ENCODE results near the gene GPHB5. TPM values are rescaled to one million over a fixed set of nuclear protein-coding genes. Genes with fewer than 3 reads are reported as not detected.

Gene GPHB5
- total and polyA plus RNA-seq, 4 donors = not detected

DNA sequence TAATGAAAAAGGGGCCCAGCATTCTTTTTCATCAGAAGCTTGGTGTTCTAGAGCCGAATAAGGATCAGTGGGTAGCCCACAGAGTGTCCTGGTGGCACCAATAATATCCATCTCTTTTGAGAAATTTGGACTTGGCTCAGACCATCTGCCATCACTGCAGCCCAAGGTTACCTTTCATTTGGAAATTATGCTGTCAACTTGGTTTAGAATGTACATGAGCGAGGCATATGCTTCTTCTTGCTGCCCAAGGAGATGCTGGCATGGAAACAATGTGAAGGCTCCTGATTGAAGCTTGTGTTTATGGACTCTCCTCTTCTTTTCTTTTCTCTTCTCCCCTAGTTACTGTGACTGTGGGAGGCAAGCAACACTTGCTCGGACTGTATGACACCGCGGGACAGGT, 50.0 kb downstream of the GPHB5 start (continued):
- TF ChIP-seq, protein P1, sequence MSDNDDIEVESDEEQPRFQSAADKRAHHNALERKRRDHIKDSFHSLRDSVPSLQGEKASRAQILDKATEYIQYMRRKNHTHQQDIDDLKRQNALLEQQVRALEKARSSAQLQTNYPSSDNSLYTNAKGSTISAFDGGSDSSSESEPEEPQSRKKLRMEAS (IDR thresholded peaks at IDR 0.05) = no peak

DNA sequence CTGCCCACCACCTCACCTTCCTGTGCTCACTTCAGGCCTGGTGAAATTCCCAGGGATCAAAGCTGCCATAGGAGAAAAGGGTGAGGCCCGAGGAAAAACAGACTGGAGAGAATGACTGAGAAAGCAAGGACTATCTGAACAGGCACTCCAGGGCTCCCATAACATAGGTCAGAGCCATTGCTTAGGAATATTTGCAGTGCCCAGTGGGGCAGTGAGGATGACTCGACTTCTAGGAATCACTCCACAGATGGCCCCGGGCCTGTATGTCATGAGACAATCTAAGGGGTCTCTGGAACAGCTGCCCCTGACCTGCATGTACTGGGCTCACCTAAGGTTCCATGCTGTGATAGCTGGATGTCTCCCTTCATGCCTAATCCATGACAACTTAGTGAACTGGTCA, 51.6 kb downstream of the GPHB5 start:
- Histone ChIP-seq H3K27me3 (ENCODE audit: control insufficient read depth in 4 of 4, insufficient read depth in 4 of 4, low read length in 3 of 4) (peaks cover 0 to 6% (median 0%) of the 10 kb centered on the region in 4 donors), H3K4me1 (ENCODE audit: control insufficient read depth in 4 of 4, insufficient read depth in 4 of 4, low read length in 3 of 4) (no peaks in the 10 kb centered on the region), H3K27ac (ENCODE audit: low read depth in 1 of 2, low read length in 2 of 2) (no peak overlapping the region), H3K9me3 (ENCODE audit: control insufficient read depth in 4 of 4, low read length in 3 of 4) (peaks cover 0 to 3% (median under 1%) of the 10 kb centered on the region in 4 donors), H3K36me3 (ENCODE audit: control insufficient read depth in 4 of 4, insufficient read depth in 3 of 4, low read depth in 1 of 4, low read length in 3 of 4) (no peaks in the 10 kb centered on the region), H3K9ac (ENCODE audit: low read depth in 1 of 2, low read length in 2 of 2) (no peak overlapping the region), H3K4me3 (ENCODE audit: low read depth in 1 of 3, low read length in 3 of 3) (no peak overlapping the region)
- no peak for TF ChIP-seq FOXA2 (IDR thresholded peaks at IDR 0.05)
- no peak for TF ChIP-seq FOXA1 (IDR thresholded peaks at IDR 0.05)
- WGBS = 66% methylated on average over 3 of the region's 3 CpGs
- DNase-seq (ENCODE audit: low spot score) = no peak

DNA sequence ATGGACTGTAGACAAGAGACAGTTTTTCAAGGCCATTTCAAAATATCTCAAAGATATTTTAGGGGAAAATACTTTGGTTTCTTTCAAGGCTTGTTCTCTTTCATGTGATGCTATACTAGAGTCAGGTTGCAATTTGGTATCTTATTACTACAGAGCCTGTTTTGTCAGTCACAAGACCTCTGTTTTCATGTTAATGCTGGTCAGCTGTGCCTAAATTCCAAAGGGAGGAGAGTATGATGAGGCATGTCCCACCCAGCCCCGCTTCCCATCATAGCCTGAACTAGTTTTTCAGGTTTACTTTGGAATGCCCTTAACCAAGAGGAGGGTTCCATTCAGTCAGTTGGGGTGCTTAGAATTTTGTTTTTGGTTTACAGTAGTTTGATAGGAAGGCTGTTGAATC, 52.6 kb downstream of the GPHB5 start:
- WGBS = 76% methylated on average over 1 of the region's 1 CpG
- no peak overlapping the region for H3K9ac ChIP-seq (ENCODE audit: low read depth in 1 of 2, low read length in 2 of 2)
- H3K27me3 ChIP-seq (ENCODE audit: control insufficient read depth in 4 of 4, insufficient read depth in 4 of 4, low read length in 3 of 4) = peaks cover 0 to 6% (median 0%) of the 10 kb centered on the region in 4 donors
- no peak for DNase-seq (ENCODE audit: low spot score)
- no peak overlapping the region for H3K4me3 ChIP-seq (ENCODE audit: low read depth in 1 of 3, low read length in 3 of 3)
- TF ChIP-seq YY1 (IDR thresholded peaks at IDR 0.05) = no peak
- no peak for TF ChIP-seq SP1 (IDR thresholded peaks at IDR 0.05)
- no peak for TF ChIP-seq NR2F2 (IDR thresholded peaks at IDR 0.05)
- TF ChIP-seq RAD21 (IDR thresholded peaks at IDR 0.05) = no peak
- TF ChIP-seq REST (IDR thresholded peaks at IDR 0.05) = no peak
- no peak for TF ChIP-seq GABPA (IDR thresholded peaks at IDR 0.05 in 1 of 2, conservative IDR thresholded peaks at IDR 0.05 in 1 of 2)
- TF ChIP-seq, protein P2, sequence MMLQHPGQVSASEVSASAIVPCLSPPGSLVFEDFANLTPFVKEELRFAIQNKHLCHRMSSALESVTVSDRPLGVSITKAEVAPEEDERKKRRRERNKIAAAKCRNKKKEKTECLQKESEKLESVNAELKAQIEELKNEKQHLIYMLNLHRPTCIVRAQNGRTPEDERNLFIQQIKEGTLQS (IDR thresholded peaks at IDR 0.05) = no peak
- no peak for TF ChIP-seq CTCF (IDR thresholded peaks at IDR 0.05; ENCODE audit: low read depth, low read length, missing input control)
- TF ChIP-seq, protein P1 (IDR thresholded peaks at IDR 0.05) = no peak
- TF ChIP-seq FOXA2 (IDR thresholded peaks at IDR 0.05) = no peak
- TF ChIP-seq FOXA1 (IDR thresholded peaks at IDR 0.05) = no peak
- no peak for TF ChIP-seq JUND (IDR thresholded peaks at IDR 0.05)
- TF ChIP-seq HNF4G (IDR thresholded peaks at IDR 0.05) = no peak
- no peak for TF ChIP-seq HNF4A (conservative IDR thresholded peaks at IDR 0.05)
- no peak for TF ChIP-seq ZBTB33 (IDR thresholded peaks at IDR 0.05)
- no peak for TF ChIP-seq RXRA (IDR thresholded peaks at IDR 0.05)
- no peaks in the 10 kb centered on the region for H3K36me3 ChIP-seq (ENCODE audit: control insufficient read depth in 4 of 4, insufficient read depth in 3 of 4, low read depth in 1 of 4, low read length in 3 of 4)
- H3K4me1 ChIP-seq (ENCODE audit: control insufficient read depth in 4 of 4, insufficient read depth in 4 of 4, low read length in 3 of 4) = no peaks in the 10 kb centered on the region
- H3K27ac ChIP-seq (ENCODE audit: low read depth in 1 of 2, low read length in 2 of 2) = no peak overlapping the region
- peaks cover 0 to 3% (median under 1%) of the 10 kb centered on the region in 4 donors for H3K9me3 ChIP-seq (ENCODE audit: control insufficient read depth in 4 of 4, low read length in 3 of 4)
